Fibroblast of villous mesenchyme (primary cell): ENCODE results near the gene PHETA1. TPM values are rescaled to one million over a fixed set of nuclear protein-coding genes. Genes with fewer than 3 reads are reported as not detected.
"Not testable (repeated sequence)": the region's sequence is repeated elsewhere in the genome, so short reads cannot be mapped to it uniquely, and the experiment has no call there.

Experiments
- DNase-seq: peaks from one replicate; pipeline ENCODE4 v3.0.0-alpha.2; 2010; ENCODE audit warnings: low read depth
- H3K4me3 ChIP-seq: 2 replicates; pipeline ENCODE4 v1.5.1; 2011; ENCODE audit warnings: low read depth, mild to moderate bottlenecking, low read length
- CTCF ChIP-seq: IDR thresholded peaks from 2 replicates; pipeline ENCODE4 v1.5.1; 2012; ENCODE audit warnings: low read depth, mild to moderate bottlenecking, low read length; ENCODE audit not compliant: insufficient read depth
- total RNA-seq: library from RNA; depleted of rRNA; stranded (reverse); fragments of >200 nt; gene quantifications from 2 replicates; pipeline ENCODE4 v1.2.3, GENCODE V29; 2012

Gene PHETA1
- total RNA-seq, 1 donor, result 15.5 TPM

GRCh38 chr12:111339321-111339938 is 29.5 kb downstream of the PHETA1 start:
- H3K4me3 ChIP-seq, result no peak overlapping the region
- DNase-seq, result no peak
- no peak for TF ChIP-seq CTCF

- no peak overlapping the region for H3K4me3 ChIP-seq
- DNase-seq, result no peak
- no peak for TF ChIP-seq CTCF
Observed at GRCh38 chr12:111338096-111338495, 30.8 kb downstream of the PHETA1 start.

GRCh38 chr12:111337371-111337770 is 31.5 kb downstream of the PHETA1 start:
- no peak for TF ChIP-seq CTCF
- DNase-seq, result no peak
- no peak overlapping the region for H3K4me3 ChIP-seq

GRCh38 chr12:111336411-111336810 is 32.5 kb downstream of the PHETA1 start:
- H3K4me3 ChIP-seq, DNase-seq: not testable (repeated sequence)

GRCh38 chr12:111335811-111336210 is 33.1 kb downstream of the PHETA1 start:
- no peak for TF ChIP-seq CTCF
- DNase-seq, result no peak
- no peak overlapping the region for H3K4me3 ChIP-seq

- DNase-seq, H3K4me3 ChIP-seq: not testable (repeated sequence)
Observed at GRCh38 chr12:111335301-111335700, 33.6 kb downstream of the PHETA1 start.

GRCh38 chr12:111334393-111334915 is 34.4 kb downstream of the PHETA1 start:
- no peak for DNase-seq
- no peak overlapping the region for H3K4me3 ChIP-seq
- TF ChIP-seq CTCF, result no peak
